Renal cortical epithelial cell (primary cell): ENCODE results near the gene SOCS3. TPM values are rescaled to one million over a fixed set of nuclear protein-coding genes. Genes with fewer than 3 reads are reported as not detected.

Source experiments
- DNase-seq: peaks from one replicate; pipeline ENCODE4 v3.0.0-alpha.2; 2011; ENCODE audit warnings: low read depth
- total RNA-seq: library from RNA; depleted of rRNA; stranded (reverse); fragments of >200 nt; gene quantifications from 2 replicates; pipeline ENCODE4 v1.2.3, GENCODE V29; 2014

Gene SOCS3, protein sequence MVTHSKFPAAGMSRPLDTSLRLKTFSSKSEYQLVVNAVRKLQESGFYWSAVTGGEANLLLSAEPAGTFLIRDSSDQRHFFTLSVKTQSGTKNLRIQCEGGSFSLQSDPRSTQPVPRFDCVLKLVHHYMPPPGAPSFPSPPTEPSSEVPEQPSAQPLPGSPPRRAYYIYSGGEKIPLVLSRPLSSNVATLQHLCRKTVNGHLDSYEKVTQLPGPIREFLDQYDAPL
- 46.4 and 94.7 TPM in 2 replicates for total RNA-seq

DNA sequence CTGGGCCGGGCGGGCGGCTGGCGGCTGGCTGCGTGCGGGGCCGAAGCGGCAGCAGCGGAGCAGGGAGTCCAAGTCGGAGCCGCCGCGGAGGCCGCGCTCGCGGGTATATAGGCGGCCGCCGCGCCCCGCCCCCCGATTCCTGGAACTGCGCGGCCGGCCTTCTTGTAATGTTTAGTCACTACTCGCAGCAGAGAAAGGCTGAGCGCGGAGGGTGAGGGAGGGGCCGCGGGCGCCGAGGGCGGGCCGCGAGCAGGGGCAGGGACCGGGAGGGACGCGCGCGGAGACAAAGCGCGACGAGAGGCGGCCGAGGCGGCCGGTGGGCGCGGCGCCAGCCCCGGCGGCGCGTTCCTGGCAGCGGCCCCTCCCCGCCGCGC is at the start of gene SOCS3:
Gene SOCS3 (minus strand): TSS at position 81 of the 374 bp plus-strand sequence. CDS start 982 bp downstream, outside the sequence.
- DNase-seq, result peak; percentile 85

DNA sequence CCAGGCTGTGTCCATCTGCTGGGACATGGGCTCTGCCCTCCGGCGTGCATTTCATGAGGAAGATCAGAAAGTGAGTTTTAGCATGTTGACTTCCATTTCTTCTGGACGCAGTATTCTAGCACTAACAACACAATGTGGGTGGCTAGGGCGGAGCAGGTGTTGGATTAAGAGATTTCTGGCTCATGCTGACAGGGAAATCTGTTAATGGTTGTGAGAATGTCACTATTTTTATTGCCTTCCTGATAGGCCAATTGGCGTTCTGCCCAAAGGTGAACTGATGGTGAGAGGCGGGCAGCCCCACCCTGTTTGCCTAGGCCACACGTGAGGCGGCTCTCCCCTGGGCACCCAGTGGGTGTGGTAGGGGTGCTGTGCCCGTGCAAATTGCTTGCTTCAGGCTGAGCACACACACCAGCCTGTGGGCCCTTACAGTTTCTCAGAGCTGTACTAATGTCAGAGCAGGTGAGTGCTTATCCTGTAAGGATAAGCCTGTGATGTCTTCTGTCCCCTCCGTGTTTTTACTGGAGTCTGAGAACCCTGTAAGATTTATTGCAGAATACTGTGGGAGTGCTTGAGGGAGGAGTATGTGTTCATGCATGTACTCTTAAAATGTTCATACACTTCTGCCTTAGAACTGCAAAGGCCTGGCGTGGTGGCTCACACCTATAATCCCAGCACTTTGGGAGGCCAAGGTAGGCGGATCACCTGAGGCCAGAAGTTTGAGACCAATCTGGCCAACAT is 49.5 kb upstream of the SOCS3 start:
- DNase-seq, result peak; percentile 57

DNA sequence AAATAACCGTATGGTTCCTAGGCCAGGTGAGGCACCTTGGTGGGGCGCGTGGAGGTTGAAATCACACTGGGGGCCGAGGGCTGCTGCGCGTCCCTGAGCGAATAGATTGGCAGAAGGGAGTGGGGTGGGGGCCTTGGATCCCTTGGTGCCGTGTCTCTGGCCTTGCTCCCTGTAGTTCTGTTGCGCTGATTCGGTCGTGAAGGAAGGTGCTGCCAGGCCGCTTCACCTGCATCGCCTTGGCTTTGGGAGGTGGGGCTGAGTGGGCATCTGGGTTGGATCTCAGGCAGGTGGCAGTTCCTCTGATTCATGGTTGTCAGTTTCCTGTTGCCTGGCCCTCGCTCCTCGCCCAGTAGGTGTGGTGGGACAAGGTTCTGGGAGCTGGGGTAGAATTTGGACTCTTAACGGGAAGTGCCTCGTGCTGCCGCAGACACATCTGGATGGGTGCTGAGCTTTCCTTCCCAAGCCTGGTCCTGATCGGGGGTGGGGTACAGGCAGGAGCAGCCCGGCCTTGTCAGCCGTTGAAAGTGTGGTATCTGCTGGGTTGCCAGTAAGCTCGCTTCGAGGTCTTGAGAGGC is 48.7 kb upstream of the SOCS3 start:
- no peak for DNase-seq

DNA sequence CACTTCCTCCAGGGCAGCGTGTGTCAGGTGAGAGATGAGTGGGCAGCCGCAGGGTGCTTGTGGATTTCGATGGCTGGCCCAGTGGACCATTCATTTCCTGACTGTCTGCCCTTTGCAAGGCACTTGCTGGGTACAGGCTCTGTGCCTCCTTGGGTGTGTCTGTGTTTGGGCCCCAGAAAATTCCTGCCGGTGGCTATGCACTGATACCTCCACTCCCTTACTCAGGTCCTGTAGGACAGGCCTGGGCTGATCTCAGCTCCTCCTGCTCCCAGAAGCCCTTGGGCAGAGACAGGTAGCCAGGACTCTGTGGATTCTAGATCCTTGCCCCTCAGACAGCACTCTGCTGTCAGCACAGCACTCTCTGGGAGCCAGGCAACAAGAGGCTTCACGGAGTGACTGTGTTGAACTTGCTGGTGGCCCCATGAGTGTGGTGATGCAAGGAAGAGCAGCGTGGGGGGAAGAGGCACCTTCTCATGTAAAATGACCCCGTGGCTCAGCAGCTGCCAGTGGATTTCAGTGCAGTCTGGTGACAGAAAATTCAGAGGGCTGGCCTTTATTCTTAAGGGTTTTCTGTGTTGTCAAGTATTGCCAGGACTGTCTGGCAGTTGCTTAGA is 47.6 kb upstream of the SOCS3 start:
- DNase-seq, result no peak

DNA sequence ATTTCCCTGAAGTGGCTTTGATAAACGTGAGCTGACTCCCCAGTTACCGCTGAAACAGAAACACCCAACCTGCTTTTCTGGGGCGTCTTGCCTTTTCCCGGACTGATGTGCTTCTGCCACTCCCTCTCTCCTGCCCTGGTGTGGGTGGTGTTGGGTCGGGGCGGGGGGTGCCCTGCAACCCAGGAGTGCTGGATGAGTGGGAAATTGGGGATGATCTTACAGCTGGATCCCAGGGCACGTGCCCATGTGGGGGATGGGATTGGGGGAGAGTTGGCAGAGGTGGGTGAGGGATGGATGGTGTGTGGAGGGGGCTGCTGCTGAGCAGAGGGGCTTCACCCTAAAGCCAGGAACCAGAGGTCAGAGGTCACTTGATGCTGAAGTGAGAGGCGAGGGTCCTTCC is 47.0 kb upstream of the SOCS3 start:
- DNase-seq, result no peak

DNA sequence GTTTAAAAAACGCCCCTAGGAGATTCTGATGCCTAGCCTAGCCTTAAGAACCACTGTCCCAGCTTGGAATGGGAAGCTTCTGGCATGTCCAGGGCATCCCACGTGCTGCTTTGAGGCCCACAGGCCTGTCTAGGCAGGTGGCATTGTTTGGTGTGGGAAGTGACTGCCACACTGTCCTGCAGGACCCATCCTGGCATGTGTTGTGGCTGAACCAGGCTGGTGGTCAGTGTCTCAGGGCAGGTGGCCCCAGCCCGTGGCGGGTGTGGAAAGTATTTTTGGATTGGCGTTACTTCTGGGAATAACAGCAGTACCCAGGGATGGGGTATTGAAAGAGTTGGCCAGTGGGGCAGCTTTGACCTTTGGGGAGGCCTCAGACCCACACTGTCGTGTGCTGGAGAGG is 46.5 kb upstream of the SOCS3 start:
- DNase-seq, result no peak

DNA sequence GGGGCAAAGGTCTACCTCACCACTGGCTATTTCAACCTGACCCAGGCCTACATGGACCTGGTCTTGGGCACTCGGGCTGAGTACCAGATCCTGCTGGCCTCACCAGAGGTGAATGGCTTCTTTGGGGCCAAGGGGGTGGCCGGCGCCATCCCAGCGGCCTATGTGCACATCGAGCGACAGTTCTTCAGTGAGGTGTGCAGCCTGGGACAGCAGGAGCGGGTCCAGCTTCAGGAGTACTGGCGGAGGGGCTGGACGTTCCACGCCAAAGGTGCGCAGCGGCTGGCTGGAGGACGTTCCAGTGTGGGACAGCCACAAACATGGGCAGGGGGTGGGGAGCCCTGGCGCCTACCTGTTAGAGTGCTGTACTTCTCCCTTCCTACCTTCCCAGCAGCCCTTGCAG is 43.9 kb upstream of the SOCS3 start:
- no peak for DNase-seq

DNA sequence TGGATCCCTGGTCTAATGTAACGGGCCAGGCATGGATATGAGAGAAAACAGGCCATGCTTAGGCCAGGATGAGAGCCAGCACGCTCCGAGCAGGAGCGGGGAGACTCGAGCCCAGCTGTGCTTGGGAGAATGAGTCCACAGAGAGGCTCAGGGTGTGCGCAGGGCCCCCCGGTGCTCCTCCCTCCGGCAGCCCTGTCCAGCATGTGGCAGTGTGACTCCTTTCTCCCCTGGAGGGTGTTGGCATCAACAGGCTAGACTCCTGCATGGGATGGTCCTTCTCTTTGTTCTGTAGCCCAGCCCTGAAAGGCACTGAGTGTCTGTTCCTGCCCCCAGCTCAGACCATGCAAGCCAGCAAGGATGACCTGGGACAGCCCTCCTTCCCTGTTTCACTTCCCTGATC is 42.0 kb upstream of the SOCS3 start:
- no peak for DNase-seq

DNA sequence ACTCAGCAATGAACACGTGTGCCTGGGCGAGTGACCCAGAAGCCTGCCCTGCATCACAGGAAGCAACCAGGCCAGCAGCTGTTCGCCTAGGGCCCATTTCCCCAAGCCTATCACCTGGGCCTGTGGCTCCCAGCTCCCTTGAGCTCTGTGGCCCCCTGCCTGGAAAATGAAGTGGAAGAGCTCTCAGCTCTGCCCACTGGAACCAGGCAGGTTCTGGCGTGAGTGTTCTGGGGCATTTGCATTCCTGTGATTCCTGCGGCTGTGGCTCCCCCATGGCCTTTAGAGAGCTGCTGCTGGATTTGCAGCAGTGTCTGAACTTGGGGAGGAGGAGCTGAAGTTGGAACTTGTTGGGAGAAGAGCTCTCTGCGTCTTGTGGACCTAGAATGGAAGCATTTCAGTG is 41.4 kb upstream of the SOCS3 start:
- DNase-seq, result no peak

DNA sequence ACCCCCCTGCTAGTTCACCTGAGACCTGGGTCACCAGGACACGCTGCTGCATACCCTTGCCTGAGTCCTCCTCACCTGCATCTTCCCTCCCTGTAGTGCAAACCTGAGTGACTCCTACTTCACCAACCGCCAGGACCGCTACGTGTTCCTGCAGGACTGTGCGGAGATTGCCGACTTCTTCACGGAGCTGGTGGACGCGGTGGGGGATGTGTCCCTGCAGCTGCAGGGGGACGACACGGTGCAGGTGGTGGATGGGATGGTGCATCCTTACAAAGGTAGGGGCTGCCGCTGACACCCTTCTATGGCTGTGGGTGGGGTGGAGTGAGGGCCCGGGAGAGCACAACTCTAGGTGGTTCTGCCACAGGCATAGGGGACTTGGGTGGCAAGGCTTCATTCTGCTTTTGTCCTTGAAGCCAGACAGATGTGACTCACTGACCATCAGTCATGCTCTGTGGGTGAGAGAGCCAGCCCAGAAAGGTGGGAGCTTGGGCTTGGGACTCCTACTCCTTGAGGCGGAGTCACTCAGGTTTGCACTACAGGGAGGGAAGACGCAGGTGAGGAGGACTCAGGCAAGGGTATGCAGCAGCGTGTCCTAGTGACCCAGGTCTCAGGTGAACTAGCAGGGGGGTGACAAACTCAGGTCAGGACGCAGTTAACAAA is 40.8 kb upstream of the SOCS3 start:
- DNase-seq, result peak; percentile 34

DNA sequence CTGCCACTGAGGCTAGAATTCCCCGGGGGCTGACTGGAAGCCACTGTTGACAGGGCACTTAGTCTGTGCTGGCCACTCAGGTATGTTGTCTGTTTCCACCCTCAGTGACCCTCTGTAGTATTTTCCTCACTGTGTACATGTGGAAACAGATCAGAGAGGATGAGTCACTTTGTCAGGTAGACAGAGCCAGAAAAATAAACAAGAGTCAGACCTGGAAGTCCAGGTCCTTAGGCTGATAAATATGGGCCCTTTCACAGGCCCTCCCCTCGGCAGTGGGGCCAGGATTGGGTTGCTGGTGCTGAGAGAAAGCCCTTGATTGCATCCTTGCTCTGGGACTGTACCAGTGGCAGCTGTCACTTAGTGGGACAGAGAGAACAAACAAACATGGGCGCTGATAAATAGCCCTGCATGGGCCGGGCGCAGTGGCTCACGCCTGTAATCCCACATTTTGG is 39.8 kb upstream of the SOCS3 start:
- no peak for DNase-seq

DNA sequence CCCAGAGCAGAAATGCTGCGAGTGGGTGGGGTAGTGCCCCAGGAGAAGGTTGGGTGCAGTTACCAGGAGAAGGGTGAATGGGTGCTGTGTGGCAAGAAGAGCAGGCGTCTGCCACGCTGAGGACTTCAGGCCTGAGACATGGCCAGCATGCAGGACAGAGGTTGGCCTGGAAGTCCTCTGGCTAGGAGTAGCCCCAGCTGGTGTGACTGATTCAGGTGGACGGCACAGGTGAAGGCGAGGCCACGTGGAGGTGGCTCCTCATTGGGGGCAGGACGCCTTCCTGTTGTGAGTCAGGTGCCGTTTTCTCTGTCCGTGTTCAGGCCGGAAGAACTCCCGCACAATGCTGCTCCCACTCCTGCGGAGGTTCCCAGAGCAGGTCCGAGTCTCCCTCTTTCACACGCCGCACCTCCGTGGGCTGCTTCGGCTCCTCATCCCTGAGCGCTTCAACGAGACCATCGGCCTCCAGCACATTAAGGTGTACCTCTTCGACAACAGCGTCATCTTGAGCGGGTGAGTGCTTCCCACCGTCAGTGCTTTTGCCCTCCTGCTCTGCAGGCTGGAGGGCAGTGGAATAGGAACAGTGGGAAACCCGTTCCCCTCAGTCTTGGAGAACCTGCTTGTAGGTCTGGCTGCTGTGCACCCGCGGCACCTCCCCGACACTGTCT is 39.3 kb upstream of the SOCS3 start:
- no peak for DNase-seq

DNA sequence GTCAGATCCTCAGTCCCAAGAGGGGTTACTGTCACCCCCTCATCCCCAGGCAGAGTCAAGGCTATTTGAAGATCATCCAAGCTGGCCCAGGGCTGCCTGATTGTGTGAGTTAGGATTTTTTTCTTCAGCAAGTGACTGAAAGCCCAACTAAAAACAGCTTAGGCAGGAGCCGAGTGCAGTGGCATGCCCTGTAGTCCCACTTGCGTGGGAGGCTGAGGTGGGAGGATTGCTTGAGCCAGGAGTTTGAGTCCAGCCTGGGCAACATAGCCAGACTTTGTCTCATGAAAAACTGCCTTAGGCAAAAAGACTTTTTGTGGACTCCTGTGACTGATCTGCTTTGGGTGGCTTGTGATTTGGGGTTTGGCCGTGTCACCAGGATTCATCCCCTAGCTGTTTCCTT is 38.5 kb upstream of the SOCS3 start:
- DNase-seq, result no peak

DNA sequence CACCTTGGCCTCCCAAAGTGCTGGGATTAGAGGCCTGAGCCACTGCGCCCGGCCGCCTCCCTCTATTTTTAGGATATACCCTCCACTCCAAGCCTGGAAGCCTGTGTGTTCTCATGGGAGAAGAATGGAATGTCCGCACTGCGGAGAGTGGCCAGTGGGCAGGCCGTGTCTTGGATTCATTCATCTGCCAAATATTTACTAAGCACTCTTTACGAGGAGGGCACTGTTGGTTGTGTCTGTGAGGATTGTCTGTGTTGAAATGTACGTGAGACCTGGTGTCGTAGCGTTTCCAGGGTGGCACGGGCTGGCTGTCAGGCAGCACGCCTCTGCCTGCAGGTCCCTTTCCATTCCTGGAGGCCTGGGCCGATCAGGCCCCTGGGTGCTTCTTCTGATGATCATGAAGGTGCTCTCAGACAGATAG is 37.8 kb upstream of the SOCS3 start:
- DNase-seq, result no peak

DNA sequence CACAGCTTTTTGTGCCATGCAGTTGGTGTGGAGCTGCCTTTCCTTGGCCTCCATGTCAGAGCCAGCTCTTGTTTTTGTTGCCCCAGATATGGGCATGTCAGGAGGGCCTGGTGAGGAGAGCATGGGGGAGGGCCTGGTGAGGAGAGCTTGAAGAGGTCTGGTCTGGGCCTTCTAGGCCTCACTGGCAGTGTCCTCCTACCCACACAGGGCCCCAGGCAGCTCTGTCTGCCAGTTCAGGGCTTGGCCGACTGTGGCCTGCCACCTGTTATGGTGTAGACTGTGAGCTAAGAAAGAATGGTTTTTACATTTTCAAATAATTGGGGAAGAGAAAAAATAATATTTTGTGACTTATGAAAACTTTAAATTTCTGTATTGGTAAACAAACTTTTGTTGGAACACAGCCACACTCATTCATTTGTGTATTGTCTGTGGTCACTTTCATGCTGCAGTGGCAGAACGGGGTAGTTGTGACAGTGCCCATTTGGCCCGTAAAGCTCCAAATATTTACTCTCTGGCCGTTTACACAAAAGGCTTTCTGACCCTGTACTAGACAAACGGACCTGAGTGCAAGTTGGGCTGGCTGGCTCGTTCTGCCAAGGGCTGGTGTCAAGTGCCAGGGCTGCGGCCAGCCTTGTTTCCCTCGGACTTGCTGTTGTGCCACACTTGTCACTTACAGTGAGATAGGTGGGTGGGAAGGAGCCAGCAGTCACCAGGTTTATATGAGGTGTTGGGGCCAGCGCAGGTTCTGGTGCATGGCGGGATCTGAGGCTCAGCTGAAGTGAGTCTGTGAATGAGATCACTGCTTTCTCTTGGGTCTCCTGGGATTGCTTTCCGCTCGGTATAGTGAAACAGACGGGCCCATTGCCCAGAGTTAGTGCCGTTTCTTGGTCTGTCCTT is 36.8 kb upstream of the SOCS3 start:
- no peak for DNase-seq

DNA sequence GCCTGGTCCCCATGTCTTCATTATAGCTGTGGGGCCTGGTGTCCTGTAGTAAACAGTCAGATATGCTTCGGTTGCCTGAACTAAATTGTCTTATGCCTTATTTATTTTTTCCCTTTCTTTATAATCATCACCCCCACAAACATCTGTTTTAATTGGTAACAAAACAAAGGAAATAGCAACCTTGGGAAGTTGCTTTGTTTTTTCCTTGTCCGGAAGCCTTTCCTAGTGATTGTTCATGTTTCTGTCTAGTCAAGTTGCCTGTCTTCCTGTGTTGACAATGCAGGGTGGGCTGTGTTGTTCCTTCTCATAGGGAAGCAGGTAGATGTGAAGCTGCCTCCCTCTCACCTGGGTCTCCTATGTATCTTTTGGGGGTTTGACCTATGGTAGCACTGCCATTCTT is 35.3 kb upstream of the SOCS3 start:
- no peak for DNase-seq

DNA sequence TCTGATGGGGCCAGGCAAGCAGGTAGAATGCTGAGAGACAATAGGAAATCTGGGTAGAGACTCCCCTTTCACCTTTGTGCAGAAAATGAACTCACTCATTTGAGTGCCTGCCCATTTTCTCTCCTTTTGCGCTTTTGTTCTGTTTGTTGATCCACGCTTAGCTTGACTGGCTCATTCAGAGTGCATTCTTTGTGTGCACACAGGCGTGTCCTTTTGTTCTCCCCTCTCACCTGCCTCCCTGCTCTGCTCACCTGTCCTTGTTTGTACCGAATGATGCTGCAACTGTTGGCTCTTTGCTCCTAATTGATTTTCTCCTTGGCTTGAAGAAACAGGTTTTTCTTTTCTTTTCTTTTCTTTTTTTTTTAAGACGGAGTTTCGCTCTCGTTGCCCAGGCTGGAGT is 34.3 kb upstream of the SOCS3 start:
- DNase-seq, result peak; percentile 29

DNA sequence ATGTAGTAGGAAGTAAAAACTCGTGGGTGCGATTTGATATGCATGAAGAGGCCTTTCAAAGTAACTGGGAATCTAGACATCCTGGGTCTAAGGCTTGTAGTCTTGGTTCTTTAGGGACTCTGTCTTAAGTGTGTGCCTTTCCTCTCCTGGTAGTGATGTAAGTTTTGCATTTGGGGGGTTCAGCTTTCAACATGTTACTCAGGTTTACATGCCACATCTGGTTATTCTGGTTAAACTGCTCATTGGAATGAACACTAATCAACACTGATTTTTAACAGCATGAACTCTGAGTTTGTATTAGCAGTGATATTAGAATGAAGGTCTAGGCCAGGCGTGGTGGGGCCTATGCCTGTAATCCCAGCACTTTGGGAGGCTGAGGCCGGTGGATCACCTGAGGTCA is 33.7 kb upstream of the SOCS3 start:
- no peak for DNase-seq

DNA sequence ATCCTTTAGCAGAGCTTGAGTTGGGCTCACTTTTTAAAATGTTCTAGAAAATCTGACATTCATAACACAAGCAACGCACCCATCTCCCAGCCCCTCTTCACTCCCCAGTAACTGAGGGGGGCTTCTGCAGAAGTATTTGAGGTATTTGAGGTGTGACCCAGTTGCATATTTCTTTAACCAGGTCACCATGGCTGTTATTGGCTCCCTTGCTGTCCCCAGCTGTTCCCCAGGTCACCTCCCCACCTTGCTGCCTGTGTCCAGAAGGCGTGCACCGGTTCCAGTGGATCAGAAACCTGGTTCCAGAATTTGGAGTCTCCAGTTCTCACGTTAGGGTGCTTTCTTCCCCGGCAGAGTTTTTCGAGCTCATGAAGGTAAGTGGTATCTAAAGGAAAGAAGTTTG is 32.4 kb upstream of the SOCS3 start:
- no peak for DNase-seq

DNA sequence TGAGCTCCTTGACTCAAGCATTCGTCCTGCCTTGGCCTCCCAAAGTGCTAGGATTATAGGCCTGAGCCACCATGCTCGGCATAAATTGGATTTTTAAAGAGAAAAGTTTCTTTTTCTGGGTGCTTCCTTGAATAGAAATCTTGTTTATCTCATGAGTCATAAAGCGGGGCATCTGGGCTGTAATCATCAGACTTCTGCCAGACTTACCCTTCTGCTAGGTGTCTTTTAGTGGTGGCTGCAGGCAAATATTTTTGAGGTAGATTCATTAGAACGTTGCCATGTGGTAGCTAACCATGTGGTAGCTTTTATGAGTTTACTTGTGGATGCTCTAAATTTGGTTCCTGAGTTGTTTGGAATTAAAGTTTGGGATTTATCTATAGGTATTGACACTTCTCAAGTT is 32.0 kb upstream of the SOCS3 start:
- DNase-seq, result peak; percentile 73

DNA sequence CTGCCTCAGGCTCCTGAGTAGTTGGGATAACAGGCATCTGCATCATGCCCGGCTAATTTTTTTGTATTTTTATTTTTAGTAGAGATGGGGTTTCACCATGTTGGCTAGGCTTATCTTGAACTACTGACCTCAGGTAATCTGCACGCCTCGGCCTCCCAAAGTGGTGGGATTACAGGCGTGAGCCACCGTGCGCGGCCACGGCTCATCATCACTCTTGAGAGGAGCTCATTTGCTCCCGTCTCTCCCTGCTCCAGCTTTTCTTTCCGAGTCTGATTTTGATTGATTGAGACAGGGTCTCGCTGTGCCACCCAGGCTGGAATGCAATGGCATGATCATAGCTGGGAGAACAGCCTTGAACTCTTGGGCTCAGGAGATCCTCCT is 31.2 kb upstream of the SOCS3 start:
- no peak for DNase-seq
